ENCODE measurements around the gene ANKHD1.

ANKHD1 gene

GRCh38 chr5:140588311-140589070 lies 186.9 kb downstream of the ANKHD1 start:
- Histone ChIP-seq H3K27ac (ENCODE audit: extremely low read depth, low read depth, low read length) (no peak overlapping the region), H3K36me3 (ENCODE audit: control insufficient read depth in 2 of 2, insufficient read depth in 1 of 2, low read length in 2 of 2) (no peaks in the 10 kb centered on the region), H3K4me1 (ENCODE audit: control insufficient read depth, insufficient read depth, low read length) (no peaks in the 10 kb centered on the region), H3K4me3 (ENCODE audit: low read depth, low read length) (no peak overlapping the region), H3K9me3 (ENCODE audit: control insufficient read depth, insufficient read depth, low read depth, low read length) (no peaks in the 10 kb centered on the region)
- POLR2A ChIA-PET = no interaction called here
- CTCF ChIA-PET = interaction anchor here (0.8 to 1.5 kb wide), 2 partner anchors 12 to 13 kb away, joined by 4 read pairs; no protein-coding TSS in a partner anchor
- TF ChIP-seq ZNF510 (tag by site-specific recombination; IDR thresholded peaks at IDR 0.05; ENCODE audit: insufficient replicate concordance) (no peak), ZBTB8A (tag by site-specific recombination; IDR thresholded peaks at IDR 0.05) (no peak), GLI4 (tag by site-specific recombination; IDR thresholded peaks at IDR 0.05) (no peak), ZNF23 (tag by site-specific recombination; IDR thresholded peaks at IDR 0.05; ENCODE audit: borderline replicate concordance) (no peak), YY2 (tag by site-specific recombination; IDR thresholded peaks at IDR 0.05) (no peak), ZNF473 (tag by site-specific recombination; IDR thresholded peaks at IDR 0.05) (no peak), ZXDB (tag by site-specific recombination; IDR thresholded peaks at IDR 0.05) (no peak), ZNF629 (tag by site-specific recombination; IDR thresholded peaks at IDR 0.05) (no peak), PRDM1 (tag by site-specific recombination; IDR thresholded peaks at IDR 0.05) (no peak)

Measured in HEK293 (cell line).